HG03045 (cell line): ENCODE results near the gene CD151.

Experiments used
- ATAC-seq: cut with Tn5 transposase; IDR thresholded peaks from one replicate; pipeline ENCODE4 v1.9.1; 2021; ENCODE audit warnings: mild to moderate bottlenecking, moderate library complexity; ENCODE audit not compliant: unreplicated experiment

CD151 gene

GRCh38 chr11:855330-855674 lies 22.6 kb downstream of the CD151 start:
- ATAC-seq, result no peak

DNA sequence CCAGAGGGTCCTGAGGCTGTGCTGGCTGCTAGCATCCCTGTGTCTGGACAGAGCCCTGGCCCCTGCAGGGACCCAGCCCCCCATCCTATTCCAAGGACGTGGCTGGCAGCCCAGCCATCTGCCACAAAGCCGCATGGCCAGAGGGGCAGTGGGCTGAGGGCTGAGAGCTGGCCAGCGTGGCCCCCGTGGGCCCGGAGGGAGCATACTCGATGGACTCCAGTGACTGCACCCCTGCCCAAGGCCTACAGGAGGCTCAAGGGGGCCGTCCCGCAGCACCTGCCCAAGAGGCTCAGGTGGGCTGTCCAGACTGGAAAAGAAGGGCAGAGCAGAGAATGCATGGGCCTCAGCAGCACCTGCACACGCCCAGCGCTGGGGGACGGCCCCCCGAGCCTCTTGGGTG lies 23.0 kb downstream of the CD151 start:
- no peak for ATAC-seq

DNA sequence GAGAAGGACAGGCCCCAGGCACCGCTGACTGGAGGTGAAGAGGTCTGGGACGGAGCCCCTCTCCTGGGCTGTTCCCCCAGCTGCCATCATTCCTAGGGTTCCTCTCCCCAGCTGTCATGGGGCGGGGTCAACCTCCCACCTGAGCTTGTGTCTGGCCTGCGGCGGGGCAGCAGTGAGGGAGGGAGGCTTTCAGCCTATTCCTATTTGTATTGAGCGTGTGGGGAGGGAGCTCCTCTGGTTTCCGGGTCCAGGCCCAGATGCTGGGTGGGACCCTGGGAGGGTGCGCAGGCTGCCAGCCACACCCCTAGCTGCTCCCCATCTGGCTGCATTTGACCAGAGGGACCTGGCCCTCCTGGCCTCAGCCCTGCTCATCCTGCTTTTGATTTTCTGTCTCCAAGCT lies 23.6 kb downstream of the CD151 start:
- no peak for ATAC-seq

- ATAC-seq, result no peak
Observed at GRCh38 chr11:858053-858761, 25.5 kb downstream of the CD151 start.

DNA sequence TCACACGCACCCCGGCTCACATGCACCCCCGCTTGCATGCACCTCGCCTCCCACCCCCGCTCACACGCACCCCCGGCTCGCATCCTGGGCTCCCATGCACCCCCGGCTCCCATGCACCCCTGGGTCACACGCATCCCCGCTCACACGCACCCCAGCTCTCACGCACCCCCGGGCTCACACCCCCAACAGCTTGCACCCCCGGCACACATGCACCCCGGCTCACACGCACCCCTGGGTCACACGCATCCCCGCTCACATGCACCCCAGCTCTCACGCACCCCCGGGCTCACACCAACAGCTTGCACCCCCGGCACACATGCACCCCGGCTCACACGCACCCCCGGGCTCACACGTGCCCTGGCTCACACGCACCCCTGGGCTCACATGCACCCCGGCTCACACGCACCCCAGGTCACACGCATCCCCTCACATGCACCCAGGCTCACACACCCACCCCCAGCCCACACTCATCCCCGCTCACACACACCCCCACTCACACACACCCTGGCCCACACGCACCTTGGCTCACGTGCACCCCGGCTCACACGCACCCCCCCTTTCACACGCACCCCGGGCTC lies 26.1 kb downstream of the CD151 start:
- ATAC-seq, result no peak

DNA sequence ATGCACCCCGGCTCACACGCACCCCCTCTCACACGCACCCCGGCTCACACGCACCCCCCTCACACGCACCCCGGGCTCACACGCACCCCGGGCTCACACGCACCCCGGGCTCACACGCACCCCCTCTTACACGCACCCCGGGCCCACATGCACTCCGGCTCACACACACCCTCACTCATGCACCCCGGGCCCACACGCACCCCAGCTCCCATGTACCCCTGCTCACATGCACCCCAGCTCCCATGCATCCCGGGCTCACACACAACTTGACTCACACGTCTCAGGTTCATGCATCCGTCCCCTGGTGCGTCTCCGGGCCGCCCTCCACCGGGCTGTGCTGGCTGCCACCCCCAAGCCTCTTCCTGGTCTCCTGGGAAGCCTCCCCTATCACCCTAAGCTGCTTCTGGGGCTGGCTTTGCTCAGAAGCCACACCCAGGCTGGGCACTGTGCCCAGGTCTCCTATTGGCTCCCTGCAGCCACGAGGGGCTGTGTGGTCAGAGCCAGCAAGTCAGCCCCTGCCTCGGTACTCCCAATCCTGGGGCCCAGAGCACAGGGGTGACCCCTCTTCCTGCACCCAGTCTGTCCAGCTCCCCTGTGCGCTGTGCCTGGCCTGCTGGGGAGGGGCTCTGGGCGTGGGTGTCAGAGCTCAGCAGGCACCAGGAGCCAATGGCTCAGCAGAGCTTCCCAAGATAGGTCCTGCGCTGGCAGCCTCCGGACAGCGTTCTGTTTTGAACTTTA lies 26.8 kb downstream of the CD151 start:
- no peak for ATAC-seq

DNA sequence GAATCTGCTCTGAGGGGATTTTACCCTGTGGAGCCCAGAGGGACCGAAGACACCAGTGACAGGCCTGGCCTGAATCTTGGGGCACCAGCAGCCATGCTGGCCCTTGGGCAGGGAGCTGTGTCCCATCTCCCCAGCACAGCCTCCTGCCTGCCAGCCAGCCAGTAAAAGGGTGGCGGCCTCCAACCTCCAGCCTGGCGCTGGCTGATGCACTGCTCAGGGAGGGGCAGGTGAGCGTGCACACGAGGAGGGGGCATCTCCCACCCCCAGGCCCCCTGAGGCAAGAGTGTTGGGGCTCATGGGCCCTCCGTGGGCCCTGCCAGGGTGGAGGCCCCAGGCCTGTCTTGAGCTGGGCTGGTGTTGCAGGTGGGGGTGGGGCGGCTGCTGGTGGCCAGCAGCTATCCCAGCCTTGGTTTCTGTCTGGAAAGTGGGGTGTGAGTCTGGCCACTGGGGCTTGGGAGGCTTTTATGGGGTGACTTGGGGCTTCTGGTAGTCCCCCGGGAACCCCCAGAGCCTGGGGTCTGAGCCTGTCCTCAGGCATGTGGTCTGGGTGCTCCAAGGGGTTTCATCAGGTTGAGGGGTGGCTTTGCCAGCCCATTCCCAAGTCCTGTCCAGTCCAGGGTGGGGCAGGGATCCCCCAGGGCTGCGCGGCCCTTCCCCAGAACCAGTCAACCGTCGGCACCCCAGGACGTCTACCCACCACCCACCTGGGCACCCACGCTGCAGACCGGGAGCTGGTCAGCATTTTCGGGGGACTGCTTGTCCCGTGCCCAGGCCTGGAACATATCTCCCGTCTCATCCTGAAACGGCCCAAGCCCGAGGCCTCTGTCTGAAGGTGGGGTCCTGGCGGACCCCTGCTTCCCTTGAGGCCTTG lies 27.7 kb downstream of the CD151 start:
- no peak for ATAC-seq

GRCh38 chr11:861105-861479 lies 28.3 kb downstream of the CD151 start:
- no peak for ATAC-seq

DNA sequence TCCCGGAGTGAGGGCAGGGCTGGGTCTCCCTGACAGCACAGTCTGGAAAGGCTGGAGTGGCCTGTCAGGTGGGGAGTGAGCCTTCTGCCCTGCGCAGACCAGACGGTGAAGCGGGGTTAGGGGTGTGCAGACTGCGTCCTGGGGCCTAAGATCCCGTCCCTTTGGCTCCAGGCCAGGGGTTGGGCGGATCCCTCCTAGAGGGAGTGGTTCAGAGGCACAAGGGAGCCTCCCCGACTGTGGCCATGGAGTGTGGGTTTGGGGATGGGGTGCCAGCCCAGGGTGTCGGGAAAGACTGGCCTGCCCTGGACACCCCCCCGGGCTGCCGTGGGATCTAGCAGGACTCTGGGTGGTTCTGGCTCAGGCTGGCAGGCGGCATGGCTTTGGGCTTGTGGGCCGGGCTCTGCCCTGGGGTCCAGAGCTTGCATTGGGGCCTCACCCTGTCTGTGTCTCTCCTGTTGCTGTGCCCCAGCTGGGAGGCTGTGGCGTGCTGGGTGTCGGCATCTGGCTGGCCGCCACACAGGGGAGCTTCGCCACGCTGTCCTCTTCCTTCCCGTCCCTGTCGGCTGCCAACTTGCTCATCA lies 29.4 kb downstream of the CD151 start:
- ATAC-seq, result no peak

DNA sequence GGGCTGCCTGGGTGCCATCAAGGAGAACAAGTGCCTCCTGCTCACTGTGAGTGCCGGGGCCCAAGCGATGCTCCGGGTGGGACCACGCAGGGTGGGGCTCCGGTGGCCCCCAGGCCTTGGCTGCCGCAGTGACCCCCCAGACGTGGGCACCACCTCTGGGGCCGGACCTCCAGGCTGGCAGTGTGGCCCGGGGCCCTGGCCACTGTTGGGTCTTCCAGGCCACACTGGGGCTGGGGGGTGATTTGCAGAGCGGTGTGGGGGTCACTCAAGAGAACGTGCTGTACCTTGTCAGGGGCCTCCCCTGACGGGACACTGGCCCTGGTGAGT lies 29.9 kb downstream of the CD151 start:
- no peak for ATAC-seq

DNA sequence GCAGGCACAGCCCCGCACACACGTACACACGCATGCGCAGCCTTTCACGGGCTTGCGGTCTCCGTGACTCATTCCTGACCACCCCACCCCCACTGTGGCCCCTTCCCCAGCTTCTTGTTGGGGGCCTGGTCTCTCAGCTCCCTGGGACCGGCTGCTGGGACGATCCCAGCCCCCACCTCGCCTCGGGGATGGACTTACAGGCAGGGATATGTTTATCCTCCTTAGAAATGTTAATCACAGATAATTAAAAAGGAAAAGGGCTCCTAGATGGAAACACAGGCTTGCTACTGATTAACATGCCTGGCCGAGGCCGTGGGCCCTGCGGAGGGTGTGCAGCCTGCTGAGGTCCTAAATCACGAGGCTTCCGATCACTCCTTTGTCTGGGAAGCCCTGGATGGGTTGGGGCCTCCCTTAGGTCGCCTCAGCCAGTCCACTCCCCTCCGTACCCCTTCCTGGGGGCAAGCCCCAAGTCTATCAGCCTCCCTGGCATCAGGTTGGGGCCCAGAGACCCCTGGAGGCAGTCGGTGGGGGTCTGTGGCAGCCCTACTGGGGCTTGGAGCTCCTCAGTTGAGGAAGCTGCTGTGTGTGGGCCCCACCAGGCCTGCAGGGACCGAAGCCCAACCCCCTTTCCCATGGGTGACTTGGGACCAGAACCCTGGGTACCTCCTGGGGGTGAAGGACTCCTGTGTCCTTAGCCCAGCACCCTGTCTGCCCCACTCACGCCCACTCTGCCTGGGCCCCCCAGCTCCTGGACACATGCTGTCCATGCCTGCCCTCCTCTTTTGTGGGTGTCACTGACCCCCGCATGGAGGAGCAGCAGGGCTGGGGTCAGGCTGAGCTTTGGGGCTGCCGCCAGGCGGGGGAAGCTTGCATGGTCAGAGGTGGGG lies 30.5 kb downstream of the CD151 start:
- ATAC-seq, result no peak

DNA sequence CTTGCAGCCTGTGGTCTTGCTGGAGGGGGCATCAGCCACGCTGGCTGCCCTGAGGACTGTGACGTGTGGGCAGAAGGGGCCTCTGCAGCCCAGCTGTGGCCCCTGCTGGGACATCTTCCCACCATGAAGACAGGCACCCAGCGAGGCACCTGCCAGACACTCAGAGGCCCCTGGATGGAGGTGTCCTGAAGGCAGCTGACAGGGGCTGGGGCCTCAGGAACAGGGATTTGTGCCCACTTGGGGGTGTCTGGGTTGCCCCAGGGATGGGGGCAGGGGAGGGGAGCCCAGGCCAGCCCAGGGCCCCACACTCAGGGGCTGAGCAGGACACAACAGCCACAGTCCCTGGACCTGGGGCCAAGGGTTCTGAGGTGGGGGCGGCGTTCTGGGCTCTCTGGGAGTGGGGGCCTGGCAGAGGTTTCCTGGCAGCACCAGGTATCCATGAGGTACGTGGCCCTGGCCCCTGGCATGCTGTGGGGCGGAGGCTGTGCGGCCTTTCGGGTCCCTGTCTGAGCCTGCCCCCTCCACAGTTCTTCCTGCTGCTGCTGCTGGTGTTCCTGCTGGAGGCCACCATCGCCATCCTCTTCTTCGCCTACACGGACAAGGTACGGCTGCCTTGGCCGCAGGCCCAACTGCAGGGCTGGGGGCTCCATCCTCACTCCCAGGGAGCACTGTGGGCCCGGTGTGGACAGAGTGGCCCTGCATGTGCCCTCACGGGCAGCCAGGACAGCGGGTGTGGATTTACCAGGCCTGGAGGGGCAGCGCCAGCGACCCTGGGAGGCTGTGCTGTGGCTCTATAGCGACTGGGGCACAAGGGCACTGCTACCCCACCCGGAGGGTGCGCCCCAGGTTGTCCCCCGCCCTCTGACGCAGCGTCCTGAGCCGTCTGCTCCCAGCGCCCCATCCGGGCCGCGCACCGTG lies 31.4 kb downstream of the CD151 start:
- ATAC-seq, result no peak

DNA sequence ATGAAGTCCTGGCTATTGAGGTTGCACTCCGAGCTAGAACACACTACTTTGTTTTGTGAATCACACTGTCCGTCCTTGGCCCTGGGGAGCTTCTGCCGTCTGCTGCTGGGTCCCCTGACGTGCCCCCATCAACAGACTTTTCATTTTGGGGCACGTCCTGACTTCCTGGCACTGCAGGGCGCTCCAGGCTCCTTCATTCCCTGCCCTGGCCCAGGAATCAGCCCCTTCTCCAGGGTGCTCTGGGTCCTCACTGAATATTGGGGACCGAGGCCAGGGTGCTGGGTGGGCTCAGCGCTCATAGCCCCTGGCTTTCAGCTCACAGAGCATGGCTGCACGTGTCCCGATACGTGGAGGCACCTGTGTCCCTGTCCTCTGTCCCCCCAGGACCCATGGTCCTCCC lies 32.1 kb downstream of the CD151 start:
- ATAC-seq, result no peak

GRCh38 chr11:865462-866430 lies 33.0 kb downstream of the CD151 start:
- no peak for ATAC-seq

- ATAC-seq, result no peak
Observed at GRCh38 chr11:866481-866880, 33.7 kb downstream of the CD151 start.

DNA sequence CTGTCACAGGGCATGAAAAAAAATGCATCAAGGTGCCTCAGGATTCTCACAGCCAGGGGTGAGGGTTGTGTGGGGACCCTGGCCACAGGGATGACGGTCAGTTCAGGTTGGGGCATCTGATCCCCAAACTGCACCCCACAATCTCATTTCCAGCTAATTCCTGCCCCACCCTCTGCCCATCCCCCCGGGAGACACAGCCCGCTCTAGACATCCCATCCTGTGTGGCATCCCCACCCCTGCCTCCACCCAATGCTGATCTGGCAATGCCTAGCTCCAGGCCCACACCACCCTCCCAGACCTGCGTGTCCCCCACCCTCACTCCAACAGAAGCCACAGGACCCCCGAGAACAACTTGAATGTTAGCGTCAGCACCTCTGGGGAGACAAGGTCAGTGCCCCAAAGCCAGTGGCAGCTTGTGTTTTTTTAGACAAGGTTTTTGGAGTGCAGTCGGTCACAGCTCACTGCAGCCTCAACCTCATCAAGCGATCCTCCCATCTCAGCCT lies 35.2 kb downstream of the CD151 start:
- ATAC-seq, result no peak

- ATAC-seq, result no peak
Observed at GRCh38 chr11:868394-868793, 35.6 kb downstream of the CD151 start.

GRCh38 chr11:868802-869201 lies 36.0 kb downstream of the CD151 start:
- no peak for ATAC-seq
